NT2/D1 (cell line): ENCODE results near the gene TNS3.

Source experiments
- SUZ12 ChIP-seq: IDR thresholded peaks from 2 replicates; pipeline ENCODE4 v1.6.1; 2011; ENCODE audit not compliant: insufficient read length, insufficient read depth; ENCODE audit errors: extremely low read depth
- YY1 ChIP-seq: IDR thresholded peaks from 2 replicates; pipeline ENCODE4 v1.6.1; 2011; ENCODE audit not compliant: insufficient read length, insufficient read depth
- ZNF274 ChIP-seq: IDR thresholded peaks from 2 replicates; pipeline ENCODE4 v1.6.1; 2011; ENCODE audit warnings: mild to moderate bottlenecking, low read depth, low read length

DNA sequence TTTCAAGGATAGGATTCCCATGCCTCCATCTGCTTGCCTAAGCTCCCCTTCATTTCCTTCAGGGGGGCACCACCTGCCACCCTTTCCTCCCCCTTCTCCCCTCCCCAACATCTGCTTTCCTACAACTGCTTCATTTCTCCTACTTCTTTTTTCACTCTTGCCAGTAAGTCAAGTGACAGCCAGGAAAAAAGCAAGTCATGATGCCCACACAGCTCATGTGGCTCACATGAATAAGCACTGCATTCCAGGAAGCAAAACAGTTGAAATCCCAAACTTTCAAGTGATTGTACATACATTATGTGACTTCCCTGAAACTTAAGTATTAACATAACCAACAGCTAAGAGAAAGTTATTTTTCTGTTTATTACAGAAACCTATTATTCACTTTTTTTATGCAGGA is 78.6 kb downstream of the TNS3 start:
- TF ChIP-seq YY1 (no peak), ZNF274 (no peak), SUZ12 (no peak)
